Measurements from ENCODE around the gene OR6A2. TPM values are rescaled to one million over a fixed set of nuclear protein-coding genes. Genes with fewer than 3 reads are reported as not detected.

Gene OR6A2
- total RNA-seq, 4 donors from 2014 or later: 0.60 TPM; not detected in 3

- TF ChIP-seq EP300 (IDR thresholded peaks at IDR 0.05) (no peak), CTCF (IDR thresholded peaks at IDR 0.05) (no peak), POLR2A (IDR thresholded peaks at IDR 0.05) (no peak)
- H3K27ac ChIP-seq: no peak overlapping the region
- H3K27me3 ChIP-seq: no peaks in the 10 kb centered on the region
- no peak overlapping the region for H3K4me3 ChIP-seq
- no peak for DNase-seq (ENCODE audit: low spot score in 2 of 2)
- H3K36me3 ChIP-seq: no peaks in the 10 kb centered on the region
- H3K9me3 ChIP-seq: no peaks in the 10 kb centered on the region
- 65 to 71% methylated on average over 1 of the region's 1 CpG for WGBS, 2 donors
- no peaks in the 10 kb centered on the region for H3K4me1 ChIP-seq
These were observed 34.5 kb upstream of the OR6A2 start for GRCh38 chr11:6834021-6834420.

GRCh38 chr11:6833356-6833755, 33.9 kb upstream of the OR6A2 start:
- no peak for TF ChIP-seq POLR2A (IDR thresholded peaks at IDR 0.05)
- no peaks in the 10 kb centered on the region for H3K9me3 ChIP-seq
- H3K4me3 ChIP-seq: no peak overlapping the region
- no peak for DNase-seq (ENCODE audit: low spot score in 2 of 2)
- no peaks in the 10 kb centered on the region for H3K36me3 ChIP-seq
- WGBS, 2 donors: 68 to 84% methylated on average over 6 of the region's 6 CpGs
- H3K27ac ChIP-seq: no peak overlapping the region
- H3K4me1 ChIP-seq: no peaks in the 10 kb centered on the region
- no peaks in the 10 kb centered on the region for H3K27me3 ChIP-seq

GRCh38 chr11:6828103-6828502, 28.6 kb upstream of the OR6A2 start:
- Histone ChIP-seq H3K4me3 (no peak overlapping the region), H3K36me3 (no peaks in the 10 kb centered on the region), H3K27me3 (no peaks in the 10 kb centered on the region), H3K9me3 (no peaks in the 10 kb centered on the region), H3K27ac (no peak overlapping the region), H3K4me1 (no peaks in the 10 kb centered on the region)
- WGBS, 2 donors: 79 to 86% methylated on average over 1 of the region's 1 CpG
- DNase-seq (ENCODE audit: low spot score in 2 of 2): no peak
- TF ChIP-seq EP300 (IDR thresholded peaks at IDR 0.05) (no peak), POLR2A (IDR thresholded peaks at IDR 0.05) (no peak), CTCF (IDR thresholded peaks at IDR 0.05) (no peak)

- DNase-seq (ENCODE audit: low spot score in 2 of 2): no peak
- H3K27ac ChIP-seq: no peak overlapping the region
- H3K4me1 ChIP-seq: no peaks in the 10 kb centered on the region
- H3K9me3 ChIP-seq: no peaks in the 10 kb centered on the region
- no peaks in the 10 kb centered on the region for H3K27me3 ChIP-seq
- TF ChIP-seq POLR2A (IDR thresholded peaks at IDR 0.05) (no peak), EP300 (IDR thresholded peaks at IDR 0.05) (no peak), CTCF (IDR thresholded peaks at IDR 0.05) (no peak)
- 68% methylated on average over 7 of the region's 7 CpGs for WGBS, 2 donors
- H3K36me3 ChIP-seq: no peaks in the 10 kb centered on the region
- no peak overlapping the region for H3K4me3 ChIP-seq
These were observed 25.8 kb upstream of the OR6A2 start for GRCh38 chr11:6825231-6825744.

GRCh38 chr11:6824136-6824823, 24.8 kb upstream of the OR6A2 start:
- Histone ChIP-seq H3K4me1 (no peaks in the 10 kb centered on the region), H3K9me3 (peaks cover 0 to 3% (median 0%) of the 10 kb centered on the region in 4 donors), H3K27me3 (no peaks in the 10 kb centered on the region), H3K36me3 (no peaks in the 10 kb centered on the region), H3K4me3 (no peak overlapping the region), H3K27ac (no peak overlapping the region)
- TF ChIP-seq EP300 (IDR thresholded peaks at IDR 0.05) (no peak), POLR2A (IDR thresholded peaks at IDR 0.05) (no peak), CTCF (IDR thresholded peaks at IDR 0.05) (no peak)
- no peak for DNase-seq (ENCODE audit: low spot score in 2 of 2)
- WGBS, 2 donors: 56 to 74% methylated on average over 5 of the region's 5 CpGs
